Measurements from ENCODE around the gene RBM46.

DNA sequence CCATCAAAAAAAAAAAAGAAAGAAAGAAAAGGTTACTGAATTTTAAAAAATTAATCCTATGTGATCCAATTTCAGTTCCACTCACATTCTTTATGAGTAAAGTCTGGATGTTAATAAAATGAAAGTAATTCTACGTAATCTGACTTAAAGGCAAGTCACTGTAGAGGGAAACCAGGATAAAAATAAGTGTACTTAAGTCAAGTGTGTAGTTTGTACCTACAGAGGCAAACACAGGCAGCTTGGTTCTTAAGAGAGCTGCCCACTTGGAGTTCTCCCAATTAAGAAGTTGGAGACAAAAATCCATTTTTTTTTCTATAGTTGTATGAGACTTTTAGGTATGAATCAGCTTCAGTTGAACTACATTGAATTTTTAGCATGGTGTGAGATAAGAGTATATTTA, 44.3 kb upstream of the RBM46 start:
- TF ChIP-seq POLR2A (IDR thresholded peaks at IDR 0.05) = no peak
- TF ChIP-seq, protein P1, sequence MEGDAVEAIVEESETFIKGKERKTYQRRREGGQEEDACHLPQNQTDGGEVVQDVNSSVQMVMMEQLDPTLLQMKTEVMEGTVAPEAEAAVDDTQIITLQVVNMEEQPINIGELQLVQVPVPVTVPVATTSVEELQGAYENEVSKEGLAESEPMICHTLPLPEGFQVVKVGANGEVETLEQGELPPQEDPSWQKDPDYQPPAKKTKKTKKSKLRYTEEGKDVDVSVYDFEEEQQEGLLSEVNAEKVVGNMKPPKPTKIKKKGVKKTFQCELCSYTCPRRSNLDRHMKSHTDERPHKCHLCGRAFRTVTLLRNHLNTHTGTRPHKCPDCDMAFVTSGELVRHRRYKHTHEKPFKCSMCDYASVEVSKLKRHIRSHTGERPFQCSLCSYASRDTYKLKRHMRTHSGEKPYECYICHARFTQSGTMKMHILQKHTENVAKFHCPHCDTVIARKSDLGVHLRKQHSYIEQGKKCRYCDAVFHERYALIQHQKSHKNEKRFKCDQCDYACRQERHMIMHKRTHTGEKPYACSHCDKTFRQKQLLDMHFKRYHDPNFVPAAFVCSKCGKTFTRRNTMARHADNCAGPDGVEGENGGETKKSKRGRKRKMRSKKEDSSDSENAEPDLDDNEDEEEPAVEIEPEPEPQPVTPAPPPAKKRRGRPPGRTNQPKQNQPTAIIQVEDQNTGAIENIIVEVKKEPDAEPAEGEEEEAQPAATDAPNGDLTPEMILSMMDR (IDR thresholded peaks at IDR 0.05) = no peak

All from right lobe of liver (tissue), 4 donors.